Measurements from ENCODE around the gene KIF7.
"Not testable (repeated sequence)": the region's sequence is repeated elsewhere in the genome, so short reads cannot be mapped to it uniquely, and the experiment has no call there.

Gene KIF7

GRCh38 chr15:89654847-89655805, at the start of gene KIF7:
Gene KIF7, minus strand, starts transcription at chr15:89655467. Its CDS starts 2,537 bp downstream, at chr15:89652930.
- DNase-seq (ENCODE audit: low read depth), result no peak

GRCh38 chr15:89704411-89704810, 49.1 kb upstream of the KIF7 start:
- DNase-seq (ENCODE audit: low read depth), result no peak

- no peak for DNase-seq (ENCODE audit: low read depth)
Measured at GRCh38 chr15:89695198-89695597, 39.9 kb upstream of the KIF7 start.

- DNase-seq (ENCODE audit: low read depth), result no peak
Measured at GRCh38 chr15:89693696-89694095, 38.4 kb upstream of the KIF7 start.

- DNase-seq (ENCODE audit: low read depth), result no peak
Measured at GRCh38 chr15:89693091-89693490, 37.8 kb upstream of the KIF7 start.

GRCh38 chr15:89690276-89691218, 35.3 kb upstream of the KIF7 start, which contains the start of the genes PEX11A and WDR93:
Gene PEX11A, minus strand, starts transcription at chr15:89690754. Its CDS starts 122 bp downstream, at chr15:89690632.
Gene WDR93, plus strand, starts transcription at chr15:89690811. Its CDS starts 10,936 bp downstream, at chr15:89701747.
- DNase-seq (ENCODE audit: low read depth), result peak; percentile 56

GRCh38 chr15:89689930-89690275, 34.6 kb upstream of the KIF7 start:
- DNase-seq (ENCODE audit: low read depth), result not testable (repeated sequence)

- no peak for DNase-seq (ENCODE audit: low read depth)
Measured at GRCh38 chr15:89686522-89686921, 31.3 kb upstream of the KIF7 start.

- DNase-seq (ENCODE audit: low read depth), result no peak
Measured at GRCh38 chr15:89685995-89686394, 30.7 kb upstream of the KIF7 start.

GRCh38 chr15:89681146-89681545, 25.9 kb upstream of the KIF7 start:
- DNase-seq (ENCODE audit: low read depth), result no peak

- no peak for DNase-seq (ENCODE audit: low read depth)
Measured at GRCh38 chr15:89680282-89680873, 25.1 kb upstream of the KIF7 start.

- no peak for DNase-seq (ENCODE audit: low read depth)
Measured at GRCh38 chr15:89679212-89679611, 23.9 kb upstream of the KIF7 start, which contains the start of gene PLIN1. Gene PLIN1, minus strand, starts transcription at chr15:89679367. Its CDS starts 1,878 bp downstream, at chr15:89677489.

- DNase-seq (ENCODE audit: low read depth), result no peak
Measured at GRCh38 chr15:89677381-89677780, 22.1 kb upstream of the KIF7 start.

- no peak for DNase-seq (ENCODE audit: low read depth)
Measured at GRCh38 chr15:89675606-89676005, 20.3 kb upstream of the KIF7 start.

- no peak for DNase-seq (ENCODE audit: low read depth)
Measured at GRCh38 chr15:89674526-89674925, 19.3 kb upstream of the KIF7 start.

GRCh38 chr15:89673165-89673512, 17.9 kb upstream of the KIF7 start:
- no peak for DNase-seq (ENCODE audit: low read depth)

GRCh38 chr15:89672221-89673164, 17.2 kb upstream of the KIF7 start:
- no peak for DNase-seq (ENCODE audit: low read depth)

GRCh38 chr15:89671687-89672086, 16.4 kb upstream of the KIF7 start:
- no peak for DNase-seq (ENCODE audit: low read depth)

- DNase-seq (ENCODE audit: low read depth), result no peak
Measured at GRCh38 chr15:89670971-89671560, 15.8 kb upstream of the KIF7 start.

GRCh38 chr15:89669941-89670340, 14.7 kb upstream of the KIF7 start:
- no peak for DNase-seq (ENCODE audit: low read depth)

Measured in stimulated activated CD8-positive, alpha-beta memory T cell treated with anti-CD3 and anti-CD28 coated beads, Interleukin-7, amount 100 ng/mL, for 24 hours (primary cell).